HEK293 (cell line): ENCODE data around the gene MRPL33.
"Not testable (repeated sequence)": the region's sequence is repeated elsewhere in the genome, so short reads cannot be mapped to it uniquely, and the experiment has no call there.

ENCODE experiments used
- CTCF ChIA-PET: fragments of 350-600 bp; formaldehyde crosslinking; extraction: SDS; loops from one replicate; lab custom pipeline; 2021; ENCODE audit warnings: antibody characterized with exemption; lab: Yijun Ruan, JAX
- POLR2A ChIA-PET: fragments of 300-600 bp; formaldehyde crosslinking; extraction: SDS; loops from one replicate; lab custom pipeline; 2020; ENCODE audit warnings: antibody characterized with exemption, inconsistent platforms; lab: Yijun Ruan, JAX
- H3K27ac ChIP-seq: fragments of 200-500 bp; sonication (Bioruptor generic); 2 replicates; pipeline ENCODE4 v1.5.1; 2014; ENCODE audit warnings: low read depth, low read length, control low read depth, inconsistent platforms; ENCODE audit errors: extremely low read depth
- H3K36me3 ChIP-seq, 2 experiments: fragments of 200-500 bp in 1 of 2; sonication (Bioruptor generic) in 1 of 2; 1 replicate in 1 of 2; 2 replicates in 1 of 2; pipeline ENCODE4 v1.5.1; 2014 to 2017; ENCODE audit warnings: inconsistent platforms in 2 of 2, low read length in 2 of 2; ENCODE audit not compliant: control insufficient read depth in 2 of 2, insufficient read depth in 1 of 2
- H3K4me1 ChIP-seq: fragments of 200-500 bp; sonication (Bioruptor generic); 2 replicates; pipeline ENCODE4 v1.5.1; 2014; ENCODE audit warnings: mild to moderate bottlenecking, low read length, inconsistent platforms; ENCODE audit not compliant: control insufficient read depth, insufficient read depth
- H3K4me3 ChIP-seq: 2 replicates; pipeline ENCODE4 v1.5.1; 2011; ENCODE audit warnings: low read depth, mild to moderate bottlenecking, control low read depth, low read length, moderate library complexity
- H3K9me3 ChIP-seq: fragments of 200-500 bp; sonication (Bioruptor generic); 2 replicates; pipeline ENCODE4 v1.5.1; 2014; ENCODE audit warnings: low read depth, low read length, inconsistent platforms; ENCODE audit not compliant: control insufficient read depth, insufficient read depth
- BCL11A ChIP-seq: fragments of 450-650 bp; formaldehyde crosslinking; IDR thresholded peaks from 2 replicates; pipeline ENCODE4 v1.5.1; 2016; ENCODE audit warnings: low read depth, missing biosample characterization, missing genetic modification characterization
- HOXA7 ChIP-seq: sonication (generic); formaldehyde crosslinking; IDR thresholded peaks from 2 replicates; pipeline ENCODE4 v1.8.1; 2022; ENCODE audit warnings: missing genetic modification reagents, borderline replicate concordance
- TRIM28 ChIP-seq: IDR thresholded peaks from 2 replicates; pipeline ENCODE4 v1.6.1; 2011; ENCODE audit warnings: low read length, control low read depth, borderline replicate concordance
- ZBTB1 ChIP-seq: fragments of 450-650 bp; formaldehyde crosslinking; IDR thresholded peaks from 2 replicates; pipeline ENCODE4 v1.5.1; 2016; ENCODE audit warnings: missing biosample characterization, missing genetic modification characterization
- ZBTB7A ChIP-seq: fragments of 450-650 bp; formaldehyde crosslinking; IDR thresholded peaks from 2 replicates; pipeline ENCODE4 v1.5.1; 2016; ENCODE audit warnings: low read depth, missing biosample characterization, missing genetic modification characterization
- ZFHX2 ChIP-seq: fragments of 450-650 bp; formaldehyde crosslinking; conservative IDR thresholded peaks from 2 replicates; pipeline ENCODE4 v1.5.1; 2016; ENCODE audit warnings: missing biosample characterization, missing genetic modification characterization
- ZNF112 ChIP-seq: fragments of 450-650 bp; formaldehyde crosslinking; IDR thresholded peaks from 2 replicates; pipeline ENCODE4 v1.5.0; 2017; ENCODE audit warnings: missing biosample characterization, missing genetic modification characterization
- ZNF114 ChIP-seq: fragments of 450-650 bp; formaldehyde crosslinking; IDR thresholded peaks from 2 replicates; pipeline ENCODE4 v1.5.0; 2017; ENCODE audit warnings: missing biosample characterization, missing genetic modification characterization
- ZNF19 ChIP-seq: fragments of 450-650 bp; formaldehyde crosslinking; IDR thresholded peaks from 2 replicates; pipeline ENCODE4; 2016; ENCODE audit warnings: missing biosample characterization, missing genetic modification characterization, low read depth
- ZNF2 ChIP-seq: fragments of 450-650 bp; formaldehyde crosslinking; IDR thresholded peaks from 2 replicates; pipeline ENCODE4 v1.5.1; 2016; ENCODE audit warnings: missing biosample characterization, missing genetic modification characterization
- ZNF23 ChIP-seq: fragments of 450-650 bp; formaldehyde crosslinking; IDR thresholded peaks from 2 replicates; pipeline ENCODE4 v1.5.1; 2016; ENCODE audit warnings: missing biosample characterization, missing genetic modification characterization, borderline replicate concordance
- ZNF391 ChIP-seq: fragments of 450-650 bp; formaldehyde crosslinking; IDR thresholded peaks from 2 replicates; pipeline ENCODE4 v1.5.1; 2016; ENCODE audit warnings: low read depth, missing biosample characterization, missing genetic modification characterization, borderline replicate concordance
- ZNF626 ChIP-seq: fragments of 450-650 bp; sonication (Bioruptor Pico); formaldehyde crosslinking; IDR thresholded peaks from 2 replicates; pipeline ENCODE4 v1.5.1; 2018; ENCODE audit warnings: missing biosample characterization, missing genetic modification characterization, inconsistent platforms
- ZNF791 ChIP-seq: fragments of 450-650 bp; formaldehyde crosslinking; IDR thresholded peaks from 2 replicates; pipeline ENCODE4 v1.5.1; 2016; ENCODE audit warnings: missing biosample characterization, missing genetic modification characterization
- ZNF830 ChIP-seq: fragments of 450-650 bp; IDR thresholded peaks from 2 replicates; pipeline ENCODE4 v1.5.0; 2018; ENCODE audit warnings: missing biosample characterization, missing genetic modification characterization, low read depth, mild to moderate bottlenecking, moderate library complexity
- ZNF843 ChIP-seq: fragments of 450-650 bp; formaldehyde crosslinking; IDR thresholded peaks from 2 replicates; pipeline ENCODE4 v1.5.1; 2016; ENCODE audit warnings: missing biosample characterization, missing genetic modification characterization
- TF ChIP-seq, protein P1 (sequence below): fragments of 450-650 bp; IDR thresholded peaks from 2 replicates; pipeline ENCODE4 v1.5.1; 2018; ENCODE audit warnings: missing biosample characterization, missing genetic modification characterization
- TF ChIP-seq, protein P2 (sequence below): fragments of 450-650 bp; formaldehyde crosslinking; IDR thresholded peaks from 2 replicates; pipeline ENCODE4 v1.5.1; 2017; ENCODE audit warnings: missing biosample characterization, missing genetic modification characterization
- TF ChIP-seq, protein P3 (sequence below): fragments of 450-650 bp; formaldehyde crosslinking; IDR thresholded peaks from 2 replicates; pipeline ENCODE4 v1.5.1; 2016; ENCODE audit warnings: missing biosample characterization, missing genetic modification characterization
- TF ChIP-seq, protein P4 (sequence below): fragments of 450-650 bp; formaldehyde crosslinking; IDR thresholded peaks from 2 replicates; pipeline ENCODE4 v1.5.1; 2016; ENCODE audit warnings: missing biosample characterization, missing genetic modification characterization
- TF ChIP-seq, protein P5 (sequence below): fragments of 450-650 bp; formaldehyde crosslinking; IDR thresholded peaks from 2 replicates; pipeline ENCODE4 v1.5.0; 2017; ENCODE audit warnings: missing biosample characterization, missing genetic modification characterization, borderline replicate concordance

Gene MRPL33

DNA sequence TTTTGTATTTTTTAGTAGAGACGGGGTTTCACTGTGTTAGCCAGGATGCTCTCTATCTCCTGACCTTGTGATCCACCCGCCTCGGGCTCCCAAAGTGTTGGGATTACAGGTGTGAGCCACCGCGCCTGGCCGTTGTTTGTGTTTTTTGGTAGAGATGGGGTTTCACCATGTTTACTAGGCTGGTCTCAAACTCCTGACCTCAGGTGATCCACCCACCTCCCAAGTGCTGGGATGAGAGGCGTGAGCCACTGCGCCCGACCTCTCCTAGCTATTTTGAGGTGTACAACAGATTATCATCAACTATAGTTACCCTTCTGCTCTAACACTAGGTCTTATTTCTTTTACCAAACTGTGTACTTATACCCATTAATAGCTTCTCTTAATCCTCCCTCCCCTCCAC is 28.9 kb upstream of the MRPL33 start (continued):
- no peak for TF ChIP-seq ZNF791
- no peak for TF ChIP-seq ZNF843 (tag by site-specific recombination)
- no peak for TF ChIP-seq ZNF830 (tag by site-specific recombination)
- TF ChIP-seq ZNF112 (tag by site-specific recombination): no peak
- no peak for TF ChIP-seq ZFHX2 (tag by site-specific recombination)
- TF ChIP-seq, protein P1, sequence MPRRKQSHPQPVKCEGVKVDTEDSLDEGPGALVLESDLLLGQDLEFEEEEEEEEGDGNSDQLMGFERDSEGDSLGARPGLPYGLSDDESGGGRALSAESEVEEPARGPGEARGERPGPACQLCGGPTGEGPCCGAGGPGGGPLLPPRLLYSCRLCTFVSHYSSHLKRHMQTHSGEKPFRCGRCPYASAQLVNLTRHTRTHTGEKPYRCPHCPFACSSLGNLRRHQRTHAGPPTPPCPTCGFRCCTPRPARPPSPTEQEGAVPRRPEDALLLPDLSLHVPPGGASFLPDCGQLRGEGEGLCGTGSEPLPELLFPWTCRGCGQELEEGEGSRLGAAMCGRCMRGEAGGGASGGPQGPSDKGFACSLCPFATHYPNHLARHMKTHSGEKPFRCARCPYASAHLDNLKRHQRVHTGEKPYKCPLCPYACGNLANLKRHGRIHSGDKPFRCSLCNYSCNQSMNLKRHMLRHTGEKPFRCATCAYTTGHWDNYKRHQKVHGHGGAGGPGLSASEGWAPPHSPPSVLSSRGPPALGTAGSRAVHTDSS (tag by site-specific recombination): no peak

DNA sequence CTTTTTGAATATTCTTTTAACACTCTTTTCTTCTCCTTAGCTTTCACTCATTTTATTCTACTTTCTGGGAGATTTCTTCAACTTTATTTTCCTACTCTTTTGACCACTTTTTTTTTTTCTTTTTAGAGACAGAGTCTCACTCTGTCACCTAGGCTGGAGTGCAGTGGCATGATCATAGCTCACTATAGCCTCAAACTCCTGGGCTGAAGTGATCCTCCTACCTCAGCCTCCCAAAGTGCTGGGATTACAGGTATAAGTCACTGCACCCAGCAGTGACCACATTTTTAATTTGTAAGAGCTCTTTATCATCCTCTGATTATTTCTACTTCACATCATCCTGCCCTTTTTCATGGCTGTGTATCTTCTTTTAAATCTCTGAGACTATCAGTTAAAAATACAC is 26.0 kb upstream of the MRPL33 start:
- not testable (repeated sequence) for H3K36me3 ChIP-seq, H3K4me3 ChIP-seq, H3K9me3 ChIP-seq, H3K27ac ChIP-seq, H3K4me1 ChIP-seq
- POLR2A ChIA-PET: interaction anchor here (0.7 kb wide), 1 partner anchor 593 kb away, joined by 3 read pairs; no protein-coding TSS in a partner anchor
- CTCF ChIA-PET: interaction anchor here (0.9 to 1.9 kb wide), 2 partner anchors 9 to 22 kb away, joined by 4 to 6 read pairs; no protein-coding TSS in a partner anchor

DNA sequence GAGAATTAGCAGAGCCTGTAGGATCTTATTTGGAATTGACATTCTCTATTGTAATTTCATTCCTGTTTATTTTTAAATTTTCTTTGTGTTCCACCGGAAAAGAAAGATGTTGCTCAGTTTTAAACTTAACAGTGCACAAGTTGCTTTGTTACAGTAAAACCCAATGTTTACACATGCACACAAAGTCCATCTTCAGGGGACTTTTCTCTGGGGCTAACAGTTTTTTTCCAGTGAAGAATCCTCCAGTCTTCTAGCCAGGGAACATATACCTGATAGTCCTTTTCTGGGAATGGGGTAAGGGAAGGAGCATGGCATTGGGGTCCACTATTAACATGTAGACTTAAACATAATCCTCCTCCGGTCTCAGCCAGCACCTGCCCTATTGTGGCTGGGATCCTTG is 25.2 kb upstream of the MRPL33 start:
- no peaks in the 10 kb centered on the region for H3K9me3 ChIP-seq
- H3K27ac ChIP-seq: no peak overlapping the region
- H3K4me1 ChIP-seq: no peaks in the 10 kb centered on the region
- POLR2A ChIA-PET: no interaction called here
- H3K4me3 ChIP-seq: no peak overlapping the region
- TF ChIP-seq BCL11A (no peak), ZNF19 (tag by site-specific recombination) (no peak), ZNF2 (no peak)
- TF ChIP-seq, protein P2, sequence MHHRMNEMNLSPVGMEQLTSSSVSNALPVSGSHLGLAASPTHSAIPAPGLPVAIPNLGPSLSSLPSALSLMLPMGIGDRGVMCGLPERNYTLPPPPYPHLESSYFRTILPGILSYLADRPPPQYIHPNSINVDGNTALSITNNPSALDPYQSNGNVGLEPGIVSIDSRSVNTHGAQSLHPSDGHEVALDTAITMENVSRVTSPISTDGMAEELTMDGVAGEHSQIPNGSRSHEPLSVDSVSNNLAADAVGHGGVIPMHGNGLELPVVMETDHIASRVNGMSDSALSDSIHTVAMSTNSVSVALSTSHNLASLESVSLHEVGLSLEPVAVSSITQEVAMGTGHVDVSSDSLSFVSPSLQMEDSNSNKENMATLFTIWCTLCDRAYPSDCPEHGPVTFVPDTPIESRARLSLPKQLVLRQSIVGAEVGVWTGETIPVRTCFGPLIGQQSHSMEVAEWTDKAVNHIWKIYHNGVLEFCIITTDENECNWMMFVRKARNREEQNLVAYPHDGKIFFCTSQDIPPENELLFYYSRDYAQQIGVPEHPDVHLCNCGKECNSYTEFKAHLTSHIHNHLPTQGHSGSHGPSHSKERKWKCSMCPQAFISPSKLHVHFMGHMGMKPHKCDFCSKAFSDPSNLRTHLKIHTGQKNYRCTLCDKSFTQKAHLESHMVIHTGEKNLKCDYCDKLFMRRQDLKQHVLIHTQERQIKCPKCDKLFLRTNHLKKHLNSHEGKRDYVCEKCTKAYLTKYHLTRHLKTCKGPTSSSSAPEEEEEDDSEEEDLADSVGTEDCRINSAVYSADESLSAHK (tag by site-specific recombination): no peak
- TF ChIP-seq, protein P3, sequence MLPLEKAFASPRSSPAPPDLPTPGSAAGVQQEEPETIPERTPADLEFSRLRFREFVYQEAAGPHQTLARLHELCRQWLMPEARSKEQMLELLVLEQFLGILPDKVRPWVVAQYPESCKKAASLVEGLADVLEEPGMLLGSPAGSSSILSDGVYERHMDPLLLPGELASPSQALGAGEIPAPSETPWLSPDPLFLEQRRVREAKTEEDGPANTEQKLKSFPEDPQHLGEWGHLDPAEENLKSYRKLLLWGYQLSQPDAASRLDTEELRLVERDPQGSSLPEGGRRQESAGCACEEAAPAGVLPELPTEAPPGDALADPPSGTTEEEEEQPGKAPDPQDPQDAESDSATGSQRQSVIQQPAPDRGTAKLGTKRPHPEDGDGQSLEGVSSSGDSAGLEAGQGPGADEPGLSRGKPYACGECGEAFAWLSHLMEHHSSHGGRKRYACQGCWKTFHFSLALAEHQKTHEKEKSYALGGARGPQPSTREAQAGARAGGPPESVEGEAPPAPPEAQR (tag by site-specific recombination): no peak
- TF ChIP-seq, all 188 proteins: peak for 0
- H3K36me3 ChIP-seq: no peaks in the 10 kb centered on the region
- CTCF ChIA-PET: no interaction called here

DNA sequence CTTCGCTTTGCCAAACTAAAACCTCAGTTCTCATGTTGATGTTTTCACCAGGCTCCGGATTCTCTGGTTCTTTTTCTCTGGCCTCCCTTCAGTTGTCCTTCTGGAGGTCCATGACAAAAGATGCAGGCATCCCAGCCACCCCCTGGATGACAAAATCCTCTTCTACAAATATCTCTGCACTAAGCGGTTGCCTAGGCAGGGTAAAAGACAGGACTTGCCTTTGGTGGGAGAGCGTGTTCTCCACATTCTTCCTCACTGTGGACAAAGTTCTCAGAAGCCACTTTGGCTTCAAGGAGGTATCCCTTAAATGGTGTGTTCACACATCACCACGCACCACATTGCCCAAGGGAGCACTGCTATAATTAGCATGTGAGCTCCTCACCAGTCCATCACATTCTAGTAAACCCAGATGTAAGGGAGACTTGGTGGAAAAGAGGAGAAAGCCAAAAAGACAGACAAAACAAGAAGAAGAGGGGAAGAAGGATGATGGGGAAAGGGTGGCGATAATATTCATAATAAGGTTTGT is 23.6 kb upstream of the MRPL33 start:
- H3K9me3 ChIP-seq: no peaks in the 10 kb centered on the region
- ChIA-PET POLR2A (no interaction called here), CTCF (interaction anchor here (2.9 kb wide), 1 partner anchor 44 kb away, joined by 7 read pairs; no protein-coding TSS in a partner anchor)
- H3K36me3 ChIP-seq: no peaks in the 10 kb centered on the region
- H3K4me1 ChIP-seq: no peaks in the 10 kb centered on the region
- H3K27ac ChIP-seq: no peak overlapping the region
- H3K4me3 ChIP-seq: no peak overlapping the region
- no peak for TF ChIP-seq TRIM28
- no peak for TF ChIP-seq ZBTB1 (tag by site-specific recombination)
- TF ChIP-seq, protein P4, sequence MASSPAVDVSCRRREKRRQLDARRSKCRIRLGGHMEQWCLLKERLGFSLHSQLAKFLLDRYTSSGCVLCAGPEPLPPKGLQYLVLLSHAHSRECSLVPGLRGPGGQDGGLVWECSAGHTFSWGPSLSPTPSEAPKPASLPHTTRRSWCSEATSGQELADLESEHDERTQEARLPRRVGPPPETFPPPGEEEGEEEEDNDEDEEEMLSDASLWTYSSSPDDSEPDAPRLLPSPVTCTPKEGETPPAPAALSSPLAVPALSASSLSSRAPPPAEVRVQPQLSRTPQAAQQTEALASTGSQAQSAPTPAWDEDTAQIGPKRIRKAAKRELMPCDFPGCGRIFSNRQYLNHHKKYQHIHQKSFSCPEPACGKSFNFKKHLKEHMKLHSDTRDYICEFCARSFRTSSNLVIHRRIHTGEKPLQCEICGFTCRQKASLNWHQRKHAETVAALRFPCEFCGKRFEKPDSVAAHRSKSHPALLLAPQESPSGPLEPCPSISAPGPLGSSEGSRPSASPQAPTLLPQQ: no peak
- TF ChIP-seq, protein P5, sequence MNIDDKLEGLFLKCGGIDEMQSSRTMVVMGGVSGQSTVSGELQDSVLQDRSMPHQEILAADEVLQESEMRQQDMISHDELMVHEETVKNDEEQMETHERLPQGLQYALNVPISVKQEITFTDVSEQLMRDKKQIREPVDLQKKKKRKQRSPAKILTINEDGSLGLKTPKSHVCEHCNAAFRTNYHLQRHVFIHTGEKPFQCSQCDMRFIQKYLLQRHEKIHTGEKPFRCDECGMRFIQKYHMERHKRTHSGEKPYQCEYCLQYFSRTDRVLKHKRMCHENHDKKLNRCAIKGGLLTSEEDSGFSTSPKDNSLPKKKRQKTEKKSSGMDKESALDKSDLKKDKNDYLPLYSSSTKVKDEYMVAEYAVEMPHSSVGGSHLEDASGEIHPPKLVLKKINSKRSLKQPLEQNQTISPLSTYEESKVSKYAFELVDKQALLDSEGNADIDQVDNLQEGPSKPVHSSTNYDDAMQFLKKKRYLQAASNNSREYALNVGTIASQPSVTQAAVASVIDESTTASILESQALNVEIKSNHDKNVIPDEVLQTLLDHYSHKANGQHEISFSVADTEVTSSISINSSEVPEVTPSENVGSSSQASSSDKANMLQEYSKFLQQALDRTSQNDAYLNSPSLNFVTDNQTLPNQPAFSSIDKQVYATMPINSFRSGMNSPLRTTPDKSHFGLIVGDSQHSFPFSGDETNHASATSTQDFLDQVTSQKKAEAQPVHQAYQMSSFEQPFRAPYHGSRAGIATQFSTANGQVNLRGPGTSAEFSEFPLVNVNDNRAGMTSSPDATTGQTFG (tag by site-specific recombination): no peak
- no peak for TF ChIP-seq ZBTB7A (tag by site-specific recombination)
- TF ChIP-seq ZFHX2 (tag by site-specific recombination): no peak
- TF ChIP-seq ZNF19 (tag by site-specific recombination): no peak
- TF ChIP-seq ZNF626: no peak
- no peak for TF ChIP-seq HOXA7
- TF ChIP-seq ZNF391 (tag by site-specific recombination): no peak
- no peak for TF ChIP-seq ZNF23 (tag by site-specific recombination)
- TF ChIP-seq ZNF114 (tag by site-specific recombination): no peak
